Activated T-cell treated with anti-CD3 and anti-CD28 coated beads, Interleukin-2, amount 50 U/mL, for 1 hour (primary cell): Measurements from ENCODE around the gene GAL3ST2.

Experiments used
- DNase-seq: peaks from one replicate; pipeline ENCODE4 v3.0.0-alpha.2; 2020

GAL3ST2 gene

DNA sequence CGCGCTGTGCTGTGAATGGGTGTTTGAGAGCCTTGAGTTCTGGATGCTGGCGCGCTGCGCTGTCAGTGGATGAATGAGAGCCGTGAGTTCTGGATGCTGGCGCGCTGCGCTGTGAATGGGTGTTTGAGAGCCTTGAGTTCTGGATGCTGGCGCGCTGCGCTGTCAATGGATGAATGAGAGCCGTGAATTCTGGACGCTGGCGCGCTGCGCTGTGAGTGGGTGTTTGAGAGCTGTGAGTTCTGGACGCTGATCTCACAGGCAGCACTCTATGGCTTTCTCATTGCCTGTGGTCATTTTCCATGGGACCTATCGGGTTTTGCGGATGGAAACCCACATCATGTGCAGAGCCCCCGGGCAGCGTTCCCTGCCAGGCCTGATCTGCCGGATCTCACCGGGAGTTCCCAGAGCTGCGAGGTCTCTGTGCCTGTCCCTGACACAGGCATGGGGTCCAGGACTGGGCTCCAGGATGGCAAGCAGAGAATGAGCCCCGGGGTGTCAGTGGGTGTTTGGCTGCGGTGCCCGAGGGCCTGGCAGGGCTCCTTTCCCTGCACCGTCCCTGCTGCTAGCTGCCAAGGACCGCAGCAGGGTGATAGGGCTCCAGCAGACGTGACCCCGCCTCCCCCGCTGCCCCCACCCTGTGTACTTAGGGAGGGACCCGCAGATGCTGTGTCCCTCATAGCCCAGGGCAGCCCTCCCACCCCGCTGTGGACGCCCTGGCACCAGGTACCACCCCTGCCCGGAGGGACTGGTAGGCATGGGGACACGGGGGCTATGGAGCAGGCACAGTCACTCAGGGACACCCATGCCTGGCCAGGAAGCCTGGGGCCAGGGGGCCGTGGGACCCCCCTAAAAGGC is 72.4 kb downstream of the GAL3ST2 start:
- no peak for DNase-seq

DNA sequence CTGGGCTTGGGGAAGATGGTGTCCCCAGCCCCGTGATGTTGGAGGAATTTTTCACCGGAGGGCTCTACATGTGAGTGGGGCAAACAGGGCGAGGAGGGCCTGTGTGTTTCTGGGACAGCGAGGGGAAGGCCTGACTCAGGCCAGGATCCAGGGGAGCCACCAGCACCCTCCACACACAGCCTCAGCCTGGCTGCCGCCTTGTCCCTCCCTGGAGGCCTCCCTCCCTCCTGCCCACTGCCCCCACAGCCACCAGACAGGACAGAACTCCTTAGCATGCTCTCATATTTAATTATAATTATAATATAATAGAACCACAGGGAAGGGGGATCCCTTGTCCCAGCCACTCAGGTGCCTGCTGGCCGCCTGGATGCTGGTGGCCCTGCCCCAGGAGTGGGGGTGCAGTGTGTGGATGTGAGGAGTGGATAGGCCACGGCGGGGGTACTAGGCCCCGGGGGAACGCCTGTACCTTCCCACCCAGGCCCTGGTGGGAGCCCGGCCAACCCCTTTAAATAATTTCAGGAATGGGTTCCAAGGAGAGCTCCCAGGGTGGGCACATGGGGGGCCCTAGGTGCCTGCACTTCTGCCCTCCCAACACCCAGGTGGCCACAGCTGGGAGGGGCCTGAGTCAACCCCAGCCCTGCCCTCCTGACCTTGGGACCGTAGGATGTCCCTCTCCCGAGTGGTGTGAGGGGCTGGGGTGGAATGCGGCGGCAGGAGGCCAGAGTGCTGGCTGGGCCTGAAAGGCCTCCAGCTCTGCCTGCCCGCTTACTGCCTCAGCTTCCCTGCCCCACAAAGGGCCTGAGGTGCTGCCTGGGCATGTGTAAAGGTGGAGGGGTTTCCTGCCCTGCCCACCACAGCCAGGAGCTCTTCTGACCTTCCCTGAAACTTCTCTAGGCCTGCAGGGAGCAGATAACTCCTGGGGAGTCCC is 73.3 kb downstream of the GAL3ST2 start:
- no peak for DNase-seq

DNA sequence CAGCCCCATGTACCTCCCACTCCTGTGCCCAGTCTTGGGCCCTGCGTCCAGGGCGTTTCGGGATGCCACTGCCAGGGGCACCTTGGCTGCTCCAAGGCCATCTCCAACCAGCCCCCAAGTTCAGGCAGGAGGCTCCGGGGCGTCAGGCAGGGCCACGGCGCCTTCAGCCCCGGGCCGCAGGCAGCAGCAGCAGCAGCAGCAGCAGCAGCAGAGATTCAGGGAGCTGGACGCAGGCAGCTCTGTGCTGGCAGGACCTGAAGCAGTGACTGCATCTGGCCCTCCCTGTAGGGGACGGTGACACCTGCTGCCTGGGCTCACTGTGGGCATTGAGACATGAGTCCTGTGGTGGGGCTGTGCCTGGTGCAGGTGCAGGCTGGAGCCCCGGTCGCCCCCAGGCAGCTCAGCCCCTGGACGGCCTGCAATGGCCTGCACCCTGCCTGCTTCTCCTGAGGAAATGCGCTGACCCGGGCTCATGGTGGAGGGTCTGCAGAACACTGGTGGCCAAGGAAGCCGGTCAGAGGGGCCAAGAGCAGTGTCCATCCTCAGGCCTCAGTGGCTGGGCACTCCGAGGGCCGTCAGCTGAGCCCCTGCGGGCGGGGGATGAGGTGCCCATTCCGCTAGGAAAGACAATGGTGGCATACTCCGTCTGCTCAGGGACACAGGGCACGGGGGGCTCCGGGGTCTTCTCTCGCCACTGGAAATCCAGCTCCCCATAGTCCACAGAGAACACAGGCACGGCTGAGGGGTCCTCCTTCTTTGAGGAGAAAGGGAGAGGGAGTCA is 74.1 kb downstream of the GAL3ST2 start:
- DNase-seq: no peak

DNA sequence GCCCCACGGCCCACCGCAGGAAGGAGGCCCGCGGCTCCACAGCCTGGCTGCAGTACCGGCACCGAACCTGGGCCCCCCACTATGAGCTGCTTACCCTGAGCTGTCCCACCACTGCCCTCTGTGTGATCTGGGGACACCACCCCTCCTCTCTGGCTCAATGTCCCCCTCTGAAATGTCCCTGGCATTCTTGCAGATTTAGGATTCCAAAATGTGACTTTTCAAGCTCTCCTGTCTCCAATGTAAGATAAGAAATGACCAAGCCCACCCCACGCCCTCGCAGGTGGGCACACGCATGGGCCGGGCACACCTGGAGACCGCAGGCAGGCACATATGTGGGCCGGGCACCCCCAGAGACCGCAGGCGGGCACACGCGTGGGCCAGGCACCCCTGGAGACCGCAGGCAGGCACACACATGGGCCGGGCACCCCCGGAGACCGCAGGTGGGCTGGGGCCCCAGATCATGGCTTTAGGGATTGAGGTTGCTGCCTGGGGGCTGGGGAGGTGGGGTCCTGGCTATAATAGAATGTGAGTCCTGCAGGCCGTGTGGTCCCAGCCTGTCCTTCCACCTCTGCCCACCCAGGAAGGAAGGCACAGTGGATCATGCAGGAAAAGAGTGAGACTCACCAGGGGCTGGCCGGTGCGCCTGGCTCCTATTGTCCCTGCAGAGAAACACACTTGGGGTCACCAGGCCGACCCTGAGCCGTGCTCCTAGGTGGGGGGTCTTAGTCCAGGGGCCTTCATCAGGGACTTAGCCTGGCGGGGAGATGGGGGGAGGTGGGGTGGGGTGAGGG is 74.9 kb downstream of the GAL3ST2 start:
- no peak for DNase-seq

DNA sequence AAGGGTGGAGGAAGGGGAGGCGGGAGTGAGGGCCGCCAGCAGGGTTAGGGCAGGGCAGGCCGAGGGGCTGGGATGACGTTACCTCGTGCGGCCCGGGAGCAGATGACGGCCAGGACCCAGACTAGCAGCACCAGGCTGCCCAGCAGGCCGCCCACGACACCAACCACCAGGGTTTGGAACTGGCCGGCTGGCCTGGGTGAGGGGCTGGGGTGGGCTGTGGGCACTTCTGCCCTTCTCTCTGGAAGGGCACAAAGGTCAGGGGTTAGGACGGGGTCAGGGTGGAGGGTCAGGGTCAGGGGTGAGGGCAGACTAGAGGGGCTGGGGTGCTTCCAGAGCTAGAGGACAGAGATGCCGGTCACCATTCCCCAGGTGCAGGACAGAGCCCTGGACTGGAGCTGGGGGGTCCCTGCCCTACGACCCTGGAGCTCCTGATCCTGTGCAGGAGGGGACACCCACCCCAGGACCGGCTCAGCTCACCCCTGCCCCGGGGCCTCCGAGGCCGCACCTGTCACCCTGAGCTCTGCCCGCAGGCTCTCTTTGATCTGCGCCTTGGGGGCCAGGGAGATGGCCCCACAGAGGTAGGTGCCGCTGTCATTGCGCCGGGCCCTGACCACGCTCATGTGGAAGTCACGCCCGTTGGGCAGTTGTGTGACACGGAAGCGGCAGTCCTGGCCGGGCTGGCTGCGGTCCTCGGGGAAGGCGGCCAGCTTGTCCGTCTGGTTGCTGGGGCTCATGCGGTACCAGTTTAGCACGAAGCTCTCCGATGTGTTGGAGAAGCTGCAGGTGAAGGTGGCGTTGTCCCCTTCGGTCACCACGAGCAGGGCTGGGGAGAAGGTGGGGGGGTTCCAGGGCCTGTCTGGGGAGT is 75.7 kb downstream of the GAL3ST2 start:
- DNase-seq: no peak

DNA sequence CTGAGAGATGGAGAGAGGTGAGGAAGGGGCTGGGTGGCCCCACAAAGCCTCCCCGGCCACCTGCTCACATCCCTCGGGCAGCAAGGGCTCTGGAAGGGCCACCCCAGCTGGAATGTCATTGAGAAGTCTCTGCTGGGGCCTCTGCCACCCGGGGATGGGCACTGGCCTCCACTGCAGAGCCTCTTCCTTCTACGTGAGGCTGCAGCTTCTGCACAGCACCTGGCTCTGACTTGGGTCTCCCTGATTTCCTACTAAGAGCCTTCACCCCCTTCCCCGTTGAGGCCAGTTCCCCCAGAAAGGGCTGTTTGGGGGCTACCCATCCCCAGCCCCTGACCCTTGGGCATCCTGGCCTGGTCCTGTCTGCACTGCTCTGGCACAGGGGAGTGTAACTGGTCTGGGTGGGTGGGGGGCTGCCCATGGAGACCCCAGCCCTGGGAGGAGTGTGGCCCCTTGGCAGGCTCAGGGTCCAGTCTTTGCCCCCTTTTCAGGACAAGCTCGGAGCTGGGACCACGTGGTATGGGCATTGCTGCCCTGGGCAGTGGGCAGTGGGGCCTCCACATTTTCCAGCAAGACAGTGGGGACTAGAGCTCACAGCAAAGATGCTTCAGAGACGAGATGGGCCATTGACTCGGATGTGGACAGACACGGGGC is 76.5 kb downstream of the GAL3ST2 start:
- no peak for DNase-seq
